Stomach (tissue), 4 donors: ENCODE results near the gene LLGL1.

ENCODE experiments used
- CTCF ChIP-seq, 7 experiments: fragments of 450-650 bp in 4 of 7; fragments of 200-600 bp in 3 of 7; sonication (generic) in 3 of 7; IDR thresholded peaks; one replicate each; pipeline ENCODE4 v1.5.1; 2016 to 2019; ENCODE audit warnings: antibody characterized with exemption in 7 of 7, control low read depth in 2 of 7, mild to moderate bottlenecking in 1 of 7
- POLR2AphosphoS5 ChIP-seq, 3 donors: sonication (generic); formaldehyde crosslinking; IDR thresholded peaks; one replicate each; pipeline ENCODE4 v1.6.1; 2016; ENCODE audit warnings: antibody characterized with exemption in 3 of 3

GRCh38 chr17:18182110-18182977, 43.1 kb upstream of the LLGL1 start:
- TF ChIP-seq CTCF (IDR thresholded peaks at IDR 0.05) (no peak), POLR2AphosphoS5 (IDR thresholded peaks at IDR 0.05) (peak in 2 of 3 donors; percentile 51 to 67)
